Measurements from ENCODE around the gene HOXB9. TPM values are rescaled to one million over a fixed set of nuclear protein-coding genes. Genes with fewer than 3 reads are reported as not detected.
A peak's percentile ranks its signal among the peaks of the same experiment; 100 is the strongest.

HOXB9 gene
- total and polyA plus RNA-seq, 9 of the 15 experiments (the other 6 are each of a cell fraction or from before 2014, with no cell fraction given) = 3.1 to 196 (median 77.6) TPM

- TF ChIP-seq ATF6 (CRISPR knock-in tag; IDR thresholded peaks at IDR 0.05) (no peak), TSC22D4 (tag; IDR thresholded peaks at IDR 0.05) (no peak), ZNF408 (CRISPR knock-in tag; IDR thresholded peaks at IDR 0.05; ENCODE audit: low read depth) (no peak), NR1H2 (CRISPR knock-in tag; IDR thresholded peaks at IDR 0.05) (no peak), SLC30A9 (CRISPR knock-in tag; IDR thresholded peaks at IDR 0.05) (no peak), HCFC1 (IDR thresholded peaks at IDR 0.05; ENCODE audit: low read depth, low read length) (peak; percentile 45; the same call in 1 of the 2 replicates), DLX4 (CRISPR knock-in tag; IDR thresholded peaks at IDR 0.05) (no peak), TBL1XR1 (IDR thresholded peaks at IDR 0.05; ENCODE audit: low read length in 2 of 2) (no peak), NRF1 (conservative IDR thresholded peaks at IDR 0.05 in 1 of 2, IDR thresholded peaks at IDR 0.05 in 1 of 2) (peak; percentile 23 to 47; a peak in 1 of 4 replicates), SMARCA5 (IDR thresholded peaks at IDR 0.05) (no peak), ATF7 (IDR thresholded peaks at IDR 0.05) (peak; percentile 46; the same call in 1 of the 2 replicates), ZNF707 (CRISPR knock-in tag; conservative IDR thresholded peaks at IDR 0.05) (no peak), GABPB2 (CRISPR knock-in tag; conservative IDR thresholded peaks at IDR 0.05) (no peak), KDM5B (IDR thresholded peaks at IDR 0.05; ENCODE audit: insufficient replicate concordance, low read depth, low read length) (no peak), CTBP1 (IDR thresholded peaks at IDR 0.05; ENCODE audit: borderline replicate concordance) (peak; percentile 60; the same call in 1 of the 2 replicates), ZNF507 (tag; conservative IDR thresholded peaks at IDR 0.05) (no peak), HDAC2 (IDR thresholded peaks at IDR 0.05) (no peak), RAD21 (CRISPR knock-in tag; conservative IDR thresholded peaks at IDR 0.05 in 1 of 2, IDR thresholded peaks at IDR 0.05 in 1 of 2) (peak in 1 of 2 experiments; percentile 49; a peak in 3 of 4 replicates), TGIF2 (CRISPR knock-in tag; IDR thresholded peaks at IDR 0.05) (no peak), SMAD4 (CRISPR knock-in tag; conservative IDR thresholded peaks at IDR 0.05) (peak; percentile 86), RBM34 (IDR thresholded peaks at IDR 0.05; ENCODE audit: borderline replicate concordance, insufficient read depth, low read length) (no peak), PPARD (CRISPR knock-in tag; IDR thresholded peaks at IDR 0.05) (no peak), SMAD2 (IDR thresholded peaks at IDR 0.05; ENCODE audit: low read depth, low read length) (no peak)
Measured at GRCh38 chr17:48636177-48637018, 10.2 kb upstream of the HOXB9 start (continued).

All from K562 (cell line).